IMR-90 (cell line): Measurements from ENCODE around the gene DOHH.

Source experiments
- CTCF ChIP-seq: conservative IDR thresholded peaks from 2 replicates; pipeline ENCODE4 v1.5.1; 2012; ENCODE audit warnings: mild to moderate bottlenecking, low read depth, low read length, improper control_type of control experiment
- MAFK ChIP-seq: IDR thresholded peaks from 2 replicates; pipeline ENCODE4 v1.6.1; 2012; ENCODE audit warnings: low read depth, low read length, improper control_type of control experiment
- POLR2A ChIP-seq: IDR thresholded peaks from 2 replicates; pipeline ENCODE4 v1.6.1; 2012; ENCODE audit warnings: mild to moderate bottlenecking, low read depth, low read length
- RAD21 ChIP-seq: IDR thresholded peaks from 2 replicates; pipeline ENCODE4 v1.6.1; 2012; ENCODE audit warnings: low read length, improper control_type of control experiment
- RCOR1 ChIP-seq: IDR thresholded peaks from 2 replicates; pipeline ENCODE4 v1.6.1; 2012; ENCODE audit warnings: mild to moderate bottlenecking, low read length, improper control_type of control experiment; ENCODE audit not compliant: insufficient replicate concordance

- TF ChIP-seq CTCF = peak; percentile 83
- no peak for TF ChIP-seq RCOR1
- TF ChIP-seq POLR2A = no peak
- TF ChIP-seq MAFK = no peak
- TF ChIP-seq RAD21 = peak; percentile 76
These were observed 44.5 kb upstream of the DOHH start for GRCh38 chr19:3544742-3545668.
